Neuronal stem cell (in vitro differentiated cells): ENCODE data around the gene PCSK9.

Experiments
- DNase-seq: peaks from one replicate; pipeline ENCODE4 v3.0.0-alpha.2; 2013; ENCODE audit warnings: low spot score
- H2AFZ ChIP-seq: one replicate; pipeline ENCODE4 v1.6.1; 2013; ENCODE audit warnings: mild to moderate bottlenecking, low read length, inconsistent platforms
- H2AK5ac ChIP-seq: 2 replicates; pipeline ENCODE4 v1.6.1; 2013; ENCODE audit warnings: low read depth, mild to moderate bottlenecking, inconsistent platforms, low read length, moderate library complexity, mixed read lengths
- H2BK120ac ChIP-seq: 2 replicates; pipeline ENCODE4 v1.6.1; 2013; ENCODE audit warnings: low read depth, mild to moderate bottlenecking, inconsistent platforms, low read length, moderate library complexity, mixed read lengths
- H2BK12ac ChIP-seq: one replicate; pipeline ENCODE4 v1.6.1; 2013; ENCODE audit warnings: low read length, inconsistent platforms
- H2BK15ac ChIP-seq: 2 replicates; pipeline ENCODE4 v1.6.1; 2013; ENCODE audit warnings: mild to moderate bottlenecking, low read length, inconsistent platforms, mixed read lengths
- H2BK5ac ChIP-seq: one replicate; pipeline ENCODE4 v1.6.1; 2013; ENCODE audit warnings: inconsistent platforms, mild to moderate bottlenecking, low read length, moderate library complexity
- H3K14ac ChIP-seq: one replicate; pipeline ENCODE4 v1.6.1; 2013; ENCODE audit warnings: low read length, inconsistent platforms
- H3K18ac ChIP-seq: 2 replicates; pipeline ENCODE4 v1.6.1; 2013; ENCODE audit warnings: low read length, inconsistent platforms
- H3K23ac ChIP-seq: 2 replicates; pipeline ENCODE4 v1.6.1; 2013; ENCODE audit warnings: low read depth, mild to moderate bottlenecking, mixed read lengths, low read length, inconsistent platforms; ENCODE audit not compliant: poor library complexity
- H3K27ac ChIP-seq: replicated peaks from 3 replicates; pipeline ENCODE4 v1.5.1; 2013; ENCODE audit warnings: low read length, inconsistent platforms
- H3K27me3 ChIP-seq, 3 experiments: 2 replicates each; pipeline ENCODE4 v1.6.1; 2013; ENCODE audit warnings: low read length in 3 of 3, mild to moderate bottlenecking in 2 of 3, inconsistent platforms in 1 of 3, low read depth in 1 of 3, mixed read lengths in 1 of 3, moderate library complexity in 1 of 3; ENCODE audit not compliant: control insufficient read depth in 3 of 3, insufficient read depth in 3 of 3
- H3K36me3 ChIP-seq, 2 donors: replicated peaks in 1 of 2; 2 replicates each; pipeline ENCODE4 v1.6.1; 2013; ENCODE audit warnings: low read length in 2 of 2; ENCODE audit not compliant: control insufficient read depth in 2 of 2, insufficient read depth in 2 of 2
- H3K4ac ChIP-seq: 2 replicates; pipeline ENCODE4 v1.6.1; 2013; ENCODE audit warnings: inconsistent platforms, mild to moderate bottlenecking, low read length, moderate library complexity
- H3K4me1 ChIP-seq, 2 donors: 1 replicate in 1 of 2; 2 replicates in 1 of 2; pipeline ENCODE4 v1.6.1; 2013; ENCODE audit warnings: low read length in 2 of 2, low read depth in 1 of 2; ENCODE audit not compliant: control insufficient read depth in 2 of 2, insufficient read depth in 1 of 2
- H3K4me2 ChIP-seq: one replicate; pipeline ENCODE4 v1.6.1; 2013; ENCODE audit warnings: mild to moderate bottlenecking, low read length, inconsistent platforms; ENCODE audit not compliant: insufficient read depth, poor library complexity, severe bottlenecking
- H3K4me3 ChIP-seq, 2 donors: 2 replicates each; pipeline ENCODE4 v1.5.1; 2013; ENCODE audit warnings: low read length in 2 of 2, mild to moderate bottlenecking in 2 of 2, inconsistent platforms in 1 of 2, moderate library complexity in 1 of 2
- H3K79me1 ChIP-seq: one replicate; pipeline ENCODE4 v1.6.1; 2013; ENCODE audit warnings: low read depth, mild to moderate bottlenecking, inconsistent platforms, low read length, moderate library complexity
- H3K9ac ChIP-seq: one replicate; pipeline ENCODE4 v1.6.1; 2013; ENCODE audit warnings: mild to moderate bottlenecking, low read depth, low read length, inconsistent platforms; ENCODE audit not compliant: poor library complexity
- H3K9me3 ChIP-seq, 2 donors: replicated peaks in 1 of 2; 2 replicates each; pipeline versions ENCODE3 to v1.6.1; 2013; ENCODE audit warnings: low read length in 2 of 2, mild to moderate bottlenecking in 2 of 2, inconsistent platforms in 1 of 2, low read depth in 1 of 2, mixed read lengths in 1 of 2, moderate library complexity in 1 of 2; ENCODE audit not compliant: control insufficient read depth in 2 of 2, insufficient read depth in 1 of 2
- H4K8ac ChIP-seq: one replicate; pipeline ENCODE4 v1.6.1; 2013; ENCODE audit warnings: low read depth, mild to moderate bottlenecking, inconsistent platforms, low read length, moderate library complexity
- H4K91ac ChIP-seq: one replicate; pipeline ENCODE4 v1.6.1; 2013; ENCODE audit warnings: low read length, low read depth, mild to moderate bottlenecking, inconsistent platforms; ENCODE audit not compliant: poor library complexity
- WGBS, 2 donors: extraction: QIAGEN DNeasy Blood & Tissue Kit; methylation state at CpG; one replicate each; pipeline ENCODE4 v1.1.7; 2013; ENCODE audit warnings: missing lambda C conversion rate in 2 of 2, mixed read lengths in 1 of 2; ENCODE audit not compliant: insufficient read length in 2 of 2, insufficient replicate concordance in 1 of 2; ENCODE audit errors: extremely low coverage in 2 of 2; 5-methylcytosine and 5-hydroxymethylcytosine counted together

The PCSK9 gene

GRCh38 chr1:55088413-55088812 is 49.1 kb downstream of the PCSK9 start:
- no peak overlapping the region for H3K23ac ChIP-seq
- H3K4me3 ChIP-seq: no peak overlapping the region
- no peaks in the 10 kb centered on the region for H3K4me1 ChIP-seq
- no CpG with 5 or more reads among the region's 4 CpGs for WGBS, 2 donors
- H3K9ac ChIP-seq: no peak overlapping the region
- no peak for DNase-seq
- no peak overlapping the region for H3K18ac ChIP-seq
- H3K27me3 ChIP-seq: no peaks in the 10 kb centered on the region
- no peak overlapping the region for H4K8ac ChIP-seq
- H3K36me3 ChIP-seq: peaks cover 29 to 98% of the 10 kb centered on the region in 2 donors
- no peaks in the 10 kb centered on the region for H3K9me3 ChIP-seq
- H3K14ac ChIP-seq: no peak overlapping the region
- no peaks in the 10 kb centered on the region for H3K79me1 ChIP-seq
- H3K27ac ChIP-seq: no peak overlapping the region
- no peak overlapping the region for H2BK120ac ChIP-seq
- H2BK5ac ChIP-seq: no peak overlapping the region
- no peak overlapping the region for H2AK5ac ChIP-seq
- no peak overlapping the region for H4K91ac ChIP-seq
- H2AFZ ChIP-seq: no peak overlapping the region
- H3K4ac ChIP-seq: no peak overlapping the region
- no peak overlapping the region for H3K4me2 ChIP-seq
- no peak overlapping the region for H2BK12ac ChIP-seq
- no peak overlapping the region for H2BK15ac ChIP-seq

- H2BK15ac ChIP-seq: no peak overlapping the region
- no peak overlapping the region for H3K18ac ChIP-seq
- H2BK120ac ChIP-seq: no peak overlapping the region
Measured at GRCh38 chr1:55089683-55090082, 50.3 kb downstream of the PCSK9 start.

GRCh38 chr1:55092475-55092874 is 53.1 kb downstream of the PCSK9 start:
- H3K4ac ChIP-seq: no peak overlapping the region
- WGBS, 2 donors: no CpG with 5 or more reads among the region's 2 CpGs
- H4K91ac ChIP-seq: no peak overlapping the region
- H2BK5ac ChIP-seq: no peak overlapping the region
- H3K14ac ChIP-seq: no peak overlapping the region
- no peak overlapping the region for H2AK5ac ChIP-seq
- H3K4me1 ChIP-seq: no peaks in the 10 kb centered on the region
- no peak overlapping the region for H2BK15ac ChIP-seq
- no peak overlapping the region for H4K8ac ChIP-seq
- no peak overlapping the region for H2BK120ac ChIP-seq
- no peak for DNase-seq
- no peak overlapping the region for H3K4me2 ChIP-seq
- no peak overlapping the region for H3K23ac ChIP-seq
- no peak overlapping the region for H3K4me3 ChIP-seq
- H2AFZ ChIP-seq: no peak overlapping the region
- H3K27me3 ChIP-seq: no peaks in the 10 kb centered on the region
- H3K36me3 ChIP-seq: peaks cover 23 to 99% of the 10 kb centered on the region in 2 donors
- no peak overlapping the region for H2BK12ac ChIP-seq
- no peak overlapping the region for H3K9ac ChIP-seq
- H3K79me1 ChIP-seq: no peaks in the 10 kb centered on the region
- no peak overlapping the region for H3K18ac ChIP-seq
- H3K9me3 ChIP-seq: no peaks in the 10 kb centered on the region
- no peak overlapping the region for H3K27ac ChIP-seq

More at GRCh38 chr1:55089683-55090082, 50.3 kb downstream of the PCSK9 start:
- H4K91ac ChIP-seq: no peak overlapping the region
- H3K79me1 ChIP-seq: no peaks in the 10 kb centered on the region
- H3K14ac ChIP-seq: no peak overlapping the region
- no peaks in the 10 kb centered on the region for H3K27me3 ChIP-seq
- no peak overlapping the region for H2AFZ ChIP-seq
- no peak overlapping the region for H3K4me3 ChIP-seq
- H4K8ac ChIP-seq: no peak overlapping the region
- no peak for DNase-seq
- no peaks in the 10 kb centered on the region for H3K4me1 ChIP-seq
- H3K4me2 ChIP-seq: no peak overlapping the region
- no peak overlapping the region for H2AK5ac ChIP-seq
- no peak overlapping the region for H3K9ac ChIP-seq
- no peak overlapping the region for H2BK12ac ChIP-seq
- no peak overlapping the region for H3K27ac ChIP-seq
- no peak overlapping the region for H2BK5ac ChIP-seq
- no peaks in the 10 kb centered on the region for H3K9me3 ChIP-seq
- no peak overlapping the region for H3K23ac ChIP-seq
- no peak overlapping the region for H3K4ac ChIP-seq
- WGBS, 2 donors: no CpG with 5 or more reads among the region's 2 CpGs
- peaks cover 27 to 98% of the 10 kb centered on the region in 2 donors for H3K36me3 ChIP-seq

GRCh38 chr1:55095095-55095494 is 55.7 kb downstream of the PCSK9 start:
- H2BK120ac ChIP-seq: no peak overlapping the region
- H2AK5ac ChIP-seq: no peak overlapping the region
- no peak overlapping the region for H2AFZ ChIP-seq
- H4K91ac ChIP-seq: no peak overlapping the region
- no peak overlapping the region for H3K14ac ChIP-seq
- H3K36me3 ChIP-seq: peaks cover 24 to 100% of the 10 kb centered on the region in 2 donors
- no peaks in the 10 kb centered on the region for H3K79me1 ChIP-seq
- H2BK12ac ChIP-seq: no peak overlapping the region
- no peaks in the 10 kb centered on the region for H3K27me3 ChIP-seq
- no peaks in the 10 kb centered on the region for H3K9me3 ChIP-seq
- no peak overlapping the region for H3K27ac ChIP-seq
- no peak overlapping the region for H4K8ac ChIP-seq
- no peak overlapping the region for H3K18ac ChIP-seq
- no peak overlapping the region for H3K4ac ChIP-seq
- no peak overlapping the region for H3K9ac ChIP-seq
- no peak for DNase-seq
- no peak overlapping the region for H2BK15ac ChIP-seq
- no peak overlapping the region for H2BK5ac ChIP-seq
- H3K4me2 ChIP-seq: no peak overlapping the region
- WGBS, 2 donors: no CpG with 5 or more reads among the region's 5 CpGs
- no peak overlapping the region for H3K4me3 ChIP-seq
- no peaks in the 10 kb centered on the region for H3K4me1 ChIP-seq
- H3K23ac ChIP-seq: no peak overlapping the region
